ENCODE data around the gene BACE2.

GRCh38 chr21:41161428-41161827 is 6.5 kb upstream of the BACE2 start:
- TF ChIP-seq CTCF (IDR thresholded peaks at IDR 0.05; ENCODE audit: extremely low read depth in 1 of 2, insufficient read depth in 1 of 2, low read depth in 1 of 2, low read length in 2 of 2) (no peak), POLR2A (IDR thresholded peaks at IDR 0.05; ENCODE audit: low read depth, low read length) (no peak), GATA2 (IDR thresholded peaks at IDR 0.05; ENCODE audit: insufficient read depth, insufficient read length, low read depth, low read length) (no peak), MAX (IDR thresholded peaks at IDR 0.05; ENCODE audit: insufficient read depth, insufficient read length) (no peak), POLR2AphosphoS5 (IDR thresholded peaks at IDR 0.05; ENCODE audit: insufficient read depth, low read depth, low read length) (no peak), MYC (IDR thresholded peaks at IDR 0.05; ENCODE audit: low read depth, low read length) (no peak)
